ENCODE measurements around the gene MTG2.

Gene MTG2

GRCh38 chr20:62182469-62183425, at the start of gene MTG2:
Gene MTG2 (plus strand): TSS chr20:62183028. CDS start chr20:62193421, 10,393 bp downstream.
- DNase-seq: peak; percentile 96

DNA sequence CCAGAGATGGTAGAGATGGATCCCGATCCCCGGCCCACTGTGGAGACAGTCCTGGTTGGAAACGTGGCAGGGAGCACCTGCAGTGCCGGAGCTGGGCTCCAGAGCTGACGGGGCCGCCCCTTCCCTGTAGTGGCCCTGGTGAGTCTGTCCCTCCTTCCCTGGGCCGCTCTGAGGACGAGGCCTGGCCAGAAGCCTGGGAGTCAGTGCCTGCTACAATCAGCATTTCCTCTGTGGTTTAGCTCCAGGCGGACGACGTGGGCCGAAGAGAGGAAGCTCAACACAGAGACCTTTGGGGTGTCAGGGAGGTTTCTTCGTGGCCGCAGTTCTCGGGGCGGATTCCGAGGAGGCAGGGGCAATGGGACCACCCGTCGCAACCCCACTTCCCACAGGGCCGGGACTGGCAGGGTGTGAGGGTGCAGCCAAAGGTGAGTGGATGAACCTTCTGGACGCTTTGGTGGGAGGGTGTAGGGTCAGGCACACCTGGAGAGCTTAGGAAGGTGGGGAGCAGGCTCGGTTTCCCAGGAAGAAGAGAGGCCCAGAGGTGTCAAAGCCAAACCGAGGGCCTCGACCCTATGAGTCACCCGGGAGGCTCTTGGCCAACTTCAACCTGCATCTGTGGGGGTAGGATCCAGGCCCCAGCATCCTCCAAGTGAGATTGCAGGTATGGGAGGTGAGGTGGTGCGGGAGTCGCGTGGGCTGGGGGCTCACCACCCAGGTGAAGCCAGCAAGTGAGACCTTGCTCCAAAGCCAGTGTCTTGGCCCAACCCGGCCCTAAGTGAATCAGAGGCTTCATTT, 49.6 kb upstream of the MTG2 start:
- no peak for DNase-seq

DNA sequence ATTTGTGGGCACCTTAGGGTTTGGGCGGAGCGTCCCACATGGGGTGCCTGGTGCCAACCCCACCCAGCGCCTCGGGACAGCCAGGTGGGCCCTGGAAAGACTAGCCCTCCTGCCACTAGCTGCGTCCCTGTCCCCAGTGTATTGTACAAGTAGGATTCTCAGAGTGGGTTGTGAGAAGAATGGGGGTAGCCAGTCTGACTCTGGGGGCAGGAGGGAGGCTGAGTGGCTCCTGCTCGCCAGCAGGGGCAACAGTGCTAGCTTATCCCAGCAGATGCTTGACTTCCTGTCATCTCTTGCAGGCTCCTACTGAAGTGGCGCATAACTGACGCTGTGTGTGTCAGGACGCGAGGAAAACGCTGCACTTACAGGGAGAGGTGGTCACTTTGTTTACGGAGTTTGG, 49.0 kb upstream of the MTG2 start:
- DNase-seq: no peak

GRCh38 chr20:62134735-62135231, 48.0 kb upstream of the MTG2 start:
- DNase-seq: no peak

- no peak for DNase-seq
Measured at GRCh38 chr20:62135573-62136266, 47.1 kb upstream of the MTG2 start.

DNA sequence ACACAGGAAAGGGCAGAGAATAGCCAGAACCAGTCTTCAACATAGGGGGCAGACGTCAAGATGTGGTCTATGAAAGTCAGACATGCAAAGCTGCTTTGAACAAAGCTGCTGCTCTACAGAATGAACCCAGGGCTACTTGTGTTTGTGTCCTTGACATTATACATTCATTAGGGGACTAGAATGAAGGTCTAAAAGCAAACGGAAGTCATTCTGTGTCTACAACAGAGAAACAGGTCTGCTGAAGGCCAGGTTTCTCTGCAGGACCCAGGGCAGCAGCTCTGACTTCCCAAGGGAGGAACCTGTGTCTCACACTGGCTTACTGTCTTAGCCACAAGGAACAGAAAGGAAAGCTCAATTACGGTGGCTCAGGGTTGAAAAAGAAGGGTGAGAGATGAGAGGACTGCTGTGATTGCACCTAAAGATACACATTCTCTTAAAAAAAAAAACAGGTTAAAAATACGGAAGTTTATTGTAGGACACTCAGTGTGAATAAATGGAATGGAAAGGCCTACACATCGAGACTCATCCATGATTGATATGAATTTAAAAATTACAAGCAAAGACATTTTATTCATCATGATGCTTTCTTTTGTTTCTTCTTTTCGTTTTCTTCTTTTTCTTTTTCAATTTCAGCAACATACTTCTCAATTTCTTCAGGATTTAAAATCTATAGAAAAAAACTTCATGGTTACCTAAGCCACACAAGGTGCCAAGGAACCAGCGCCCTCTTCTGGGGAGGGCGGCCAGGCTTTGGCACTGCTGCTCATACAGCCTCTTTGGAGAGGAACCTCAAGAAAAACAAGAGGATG, 46.3 kb upstream of the MTG2 start:
- no peak for DNase-seq

DNA sequence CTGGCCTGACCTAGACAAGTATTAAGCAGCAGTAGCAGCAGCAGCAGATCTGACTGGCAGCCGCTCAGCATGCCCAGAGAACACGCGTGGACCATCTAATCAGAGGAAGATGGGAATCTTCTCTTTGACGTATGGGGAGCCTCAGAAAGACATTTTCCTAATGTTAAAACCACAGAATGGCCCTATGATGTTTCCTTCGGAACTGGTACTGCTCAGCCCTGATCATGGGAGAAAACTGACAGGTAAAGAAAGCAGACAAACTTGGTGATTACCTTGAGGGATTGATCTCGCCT, 45.8 kb upstream of the MTG2 start:
- no peak for DNase-seq

DNA sequence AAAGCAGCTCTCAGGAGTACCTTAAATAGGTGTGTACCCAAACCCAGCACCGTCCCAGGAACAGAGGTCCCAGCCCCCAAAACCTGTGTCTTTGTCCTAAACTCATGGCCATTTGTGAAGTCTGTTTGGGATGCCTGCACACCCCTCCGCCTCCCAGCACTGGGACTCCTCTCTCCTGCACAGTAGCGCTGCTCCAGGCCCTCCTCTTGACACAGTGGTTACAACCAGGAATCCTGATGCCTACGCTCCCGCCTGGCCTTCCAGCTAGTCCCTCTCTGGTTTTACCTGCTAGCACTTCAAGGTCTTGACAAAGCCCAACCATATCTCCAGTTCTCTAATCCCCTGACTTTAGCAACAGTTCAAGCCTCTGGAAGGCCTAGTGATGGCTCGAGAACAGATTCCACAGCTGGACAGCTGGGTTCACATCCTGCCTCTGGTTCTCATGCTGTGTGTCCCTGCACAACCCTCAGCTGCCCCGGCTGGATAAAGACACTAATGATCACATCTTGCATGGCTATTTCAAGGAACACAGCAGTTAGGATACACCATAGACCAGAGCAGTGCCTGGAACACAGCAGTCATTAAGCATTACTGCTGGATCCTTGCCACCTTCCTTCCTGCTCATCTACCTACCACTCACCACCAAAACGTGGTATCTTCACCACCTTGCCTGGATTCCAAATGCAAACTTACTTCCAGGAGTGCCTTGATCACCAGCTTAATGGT, 45.2 kb upstream of the MTG2 start:
- no peak for DNase-seq

DNA sequence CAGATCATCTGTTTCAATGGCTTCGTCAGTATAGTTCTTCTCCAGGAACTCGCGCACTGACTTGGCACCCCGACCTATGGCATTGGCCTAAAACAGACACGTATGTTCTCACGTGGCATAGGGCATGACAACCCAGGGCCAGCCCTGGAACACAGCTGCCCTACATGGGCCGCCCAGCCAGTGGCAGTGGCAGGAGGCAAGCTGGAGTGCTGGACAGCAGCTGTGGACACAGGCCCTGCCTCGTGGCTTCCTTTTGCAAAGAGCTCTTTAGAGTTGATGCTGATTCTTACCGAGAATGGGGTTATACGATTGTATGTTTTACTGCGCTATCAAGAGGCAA, 44.7 kb upstream of the MTG2 start:
- no peak for DNase-seq

DNA sequence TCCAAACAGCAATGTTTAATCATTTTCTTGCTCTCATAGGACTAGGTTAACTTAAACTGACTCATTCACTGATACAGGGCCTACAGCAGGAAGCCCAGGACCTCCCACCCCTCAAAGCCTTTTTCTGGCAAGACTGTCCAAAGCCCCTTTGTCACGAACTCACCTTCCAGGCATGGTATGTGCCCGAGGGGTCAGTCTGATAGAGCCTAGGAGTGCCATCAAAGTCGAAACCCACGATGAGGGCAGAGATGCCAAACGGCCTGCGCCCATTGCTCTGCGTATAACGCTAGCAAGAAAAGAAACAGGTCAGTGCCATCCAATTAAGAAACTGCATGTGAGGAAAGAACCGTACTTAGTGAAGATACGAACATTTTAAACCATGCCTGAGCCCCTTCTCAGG, 43.9 kb upstream of the MTG2 start:
- DNase-seq: no peak

- DNase-seq: no peak
Measured at GRCh38 chr20:62139636-62140035, 43.2 kb upstream of the MTG2 start.

GRCh38 chr20:62141043-62141396, 41.8 kb upstream of the MTG2 start:
- DNase-seq: no peak

GRCh38 chr20:62141397-62142251, 41.2 kb upstream of the MTG2 start:
- DNase-seq: no peak

GRCh38 chr20:62142252-62143080, 40.4 kb upstream of the MTG2 start:
- no peak for DNase-seq

- peak; percentile 73 for DNase-seq
Measured at GRCh38 chr20:62143081-62143956, 39.5 kb upstream of the MTG2 start, which contains the start of the genes PSMA7 and SS18L1. Gene PSMA7 (minus strand): TSS chr20:62143394. CDS start chr20:62143303, 91 bp downstream. Gene SS18L1 (plus strand): TSS chr20:62143769. CDS start chr20:62143821, 52 bp downstream.

DNA sequence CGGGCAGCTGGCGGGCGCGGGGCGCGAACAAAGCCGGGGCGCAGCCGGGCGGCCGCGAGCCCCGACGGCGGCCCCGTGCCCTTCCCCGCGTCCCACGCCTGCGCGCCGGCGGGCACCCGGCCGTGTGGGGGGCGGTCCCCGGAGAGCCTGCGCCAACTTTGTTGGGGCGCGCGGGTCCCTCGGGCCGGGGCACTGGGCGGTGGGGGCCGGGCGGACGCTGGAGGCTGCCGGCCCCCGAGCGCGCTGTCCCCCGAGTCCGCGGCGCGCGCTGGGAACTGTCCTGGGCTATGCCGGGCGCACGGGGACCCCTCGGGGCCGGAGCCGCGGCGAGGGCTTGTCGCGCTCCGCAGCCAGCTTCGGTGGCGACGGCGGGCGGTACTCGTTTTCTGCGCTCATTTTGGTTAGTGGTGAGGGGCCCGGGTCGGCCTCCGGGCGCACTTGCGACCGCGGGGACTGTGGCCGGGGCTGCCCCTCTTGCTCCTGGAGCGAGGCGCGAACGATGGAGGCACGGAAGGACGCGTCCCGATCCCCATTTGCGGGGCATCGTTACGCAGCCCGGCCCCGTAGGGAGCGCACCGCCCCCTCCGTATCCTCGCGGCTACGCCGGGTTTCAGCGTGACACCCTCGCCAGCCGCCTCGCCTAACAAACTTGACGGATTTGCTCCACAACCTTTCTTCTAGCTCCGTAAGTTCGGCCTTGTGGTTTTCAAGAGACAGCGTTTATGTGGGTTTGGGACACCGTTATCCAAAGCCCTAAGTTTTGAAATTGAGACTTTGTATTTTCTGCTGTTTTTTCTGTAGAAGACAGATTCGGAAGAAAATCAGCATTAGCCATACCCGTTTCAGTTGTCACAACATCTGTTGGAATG, 38.6 kb upstream of the MTG2 start:
- peak; percentile 24 for DNase-seq

- no peak for DNase-seq
Measured at GRCh38 chr20:62145688-62146018, 37.2 kb upstream of the MTG2 start.

Measured in NCI-H1092 (cell line).